ENCODE results near the gene GMDS. TPM values are rescaled to one million over a fixed set of nuclear protein-coding genes. Genes with fewer than 3 reads are reported as not detected.

The GMDS gene
- total and polyA plus RNA-seq, 2 donors (not counting 1 experiment from before 2014, with no cell fraction given), result 11.5 to 16.4 TPM

GRCh38 chr6:2111162-2111677 lies 134.2 kb downstream of the GMDS start:
- ATAC-seq (ENCODE audit: low read depth) (no peak), DNase-seq (no peak)
- no peak overlapping the region for H3K4me3 Mint-ChIP-seq
- no peaks in the 10 kb centered on the region for H3K27me3 Mint-ChIP-seq
- Histone ChIP-seq H2AFZ (ENCODE audit: insufficient read depth, low read depth, low read length, poor library complexity, severe bottlenecking) (no peak overlapping the region), H3K9ac (ENCODE audit: low read length) (no peak overlapping the region), H3K9me3 (ENCODE audit: control extremely low read depth in 1 of 3, control insufficient read depth in 2 of 3, insufficient read depth in 1 of 3, low read length in 2 of 3) (no peaks in the 10 kb centered on the region), H3K4me3 (ENCODE audit: control extremely low read depth in 1 of 5, extremely low read depth in 1 of 5, insufficient read depth in 1 of 5, low read depth in 2 of 5, low read length in 4 of 5) (no peak overlapping the region), H3K4me2 (replicated peaks; ENCODE audit: low read depth, low read length, poor library complexity, severe bottlenecking) (no peak overlapping the region), H4K20me1 (ENCODE audit: control insufficient read depth, insufficient read depth, low read length, poor library complexity, severe bottlenecking) (no peaks in the 10 kb centered on the region), H3K36me3 (replicated peaks in 1 of 2; ENCODE audit: control extremely low read depth in 1 of 2, control insufficient read depth in 1 of 2, extremely low read depth in 1 of 2, insufficient read depth in 2 of 2, low read length in 1 of 2) (peaks cover 0 to 2% of the 10 kb centered on the region in 2 experiments), H3K79me2 (ENCODE audit: control insufficient read depth, insufficient read depth, low read length) (no peaks in the 10 kb centered on the region), H3K27ac (ENCODE audit: low read length in 2 of 2) (no peak overlapping the region), H3K27me3 (replicated peaks in 1 of 4; ENCODE audit: control extremely low read depth in 1 of 4, control insufficient read depth in 3 of 4, insufficient read depth in 4 of 4, low read length in 3 of 4) (no peaks in the 10 kb centered on the region), H3K4me1 (ENCODE audit: control insufficient read depth in 2 of 2, insufficient read depth in 2 of 2, low read length in 2 of 2) (no peaks in the 10 kb centered on the region)
- no peaks in the 10 kb centered on the region for H3K9me3 Mint-ChIP-seq (ENCODE audit: insufficient read depth)
- no peak for TF ChIP-seq EZH2 (IDR thresholded peaks at IDR 0.05; ENCODE audit: borderline replicate concordance, insufficient read depth, low read depth, low read length, poor library complexity, severe bottlenecking)
- TF ChIP-seq CTCF (IDR thresholded peaks at IDR 0.05), result no peak
- peaks cover 9% of the 10 kb centered on the region for H3K4me1 Mint-ChIP-seq
- ChIA-PET CTCF (no interaction called here), POLR2A (no interaction called here)
- WGBS (ENCODE audit: insufficient coverage), result 33% methylated on average over 1 of the region's 5 CpGs
- H3K27ac Mint-ChIP-seq, result no peak overlapping the region
- intact Hi-C loops (cut with micrococcal nuclease), result no loop called here

- Mint-ChIP-seq H3K4me1 (peaks cover 9% of the 10 kb centered on the region), H3K9me3 (ENCODE audit: insufficient read depth) (no peaks in the 10 kb centered on the region), H3K4me3 (no peak overlapping the region), H3K27me3 (no peaks in the 10 kb centered on the region), H3K27ac (no peak overlapping the region)
- Histone ChIP-seq H2AFZ (ENCODE audit: insufficient read depth, low read depth, low read length, poor library complexity, severe bottlenecking) (no peak overlapping the region), H3K4me1 (ENCODE audit: control insufficient read depth in 2 of 2, insufficient read depth in 2 of 2, low read length in 2 of 2) (no peaks in the 10 kb centered on the region), H3K79me2 (ENCODE audit: control insufficient read depth, insufficient read depth, low read length) (no peaks in the 10 kb centered on the region), H3K27me3 (replicated peaks in 1 of 4; ENCODE audit: control extremely low read depth in 1 of 4, control insufficient read depth in 3 of 4, insufficient read depth in 4 of 4, low read length in 3 of 4) (no peaks in the 10 kb centered on the region), H3K9ac (ENCODE audit: low read length) (no peak overlapping the region), H3K4me3 (ENCODE audit: control extremely low read depth in 1 of 5, extremely low read depth in 1 of 5, insufficient read depth in 1 of 5, low read depth in 2 of 5, low read length in 4 of 5) (no peak overlapping the region), H4K20me1 (ENCODE audit: control insufficient read depth, insufficient read depth, low read length, poor library complexity, severe bottlenecking) (no peaks in the 10 kb centered on the region), H3K4me2 (replicated peaks; ENCODE audit: low read depth, low read length, poor library complexity, severe bottlenecking) (no peak overlapping the region), H3K27ac (ENCODE audit: low read length in 2 of 2) (no peak overlapping the region), H3K36me3 (replicated peaks in 1 of 2; ENCODE audit: control extremely low read depth in 1 of 2, control insufficient read depth in 1 of 2, extremely low read depth in 1 of 2, insufficient read depth in 2 of 2, low read length in 1 of 2) (peaks cover 0 to 2% of the 10 kb centered on the region in 2 experiments), H3K9me3 (ENCODE audit: control extremely low read depth in 1 of 3, control insufficient read depth in 2 of 3, insufficient read depth in 1 of 3, low read length in 2 of 3) (no peaks in the 10 kb centered on the region)
- ATAC-seq (ENCODE audit: low read depth) (no peak), DNase-seq (no peak)
- 69% methylated on average over 3 of the region's 4 CpGs for WGBS (ENCODE audit: insufficient coverage)
- ChIA-PET POLR2A (no interaction called here), CTCF (interaction anchor here (0.7 kb wide), 1 partner anchor 508 kb away, joined by 3 read pairs; no protein-coding TSS in a partner anchor)
- no peak for TF ChIP-seq EZH2 (IDR thresholded peaks at IDR 0.05; ENCODE audit: borderline replicate concordance, insufficient read depth, low read depth, low read length, poor library complexity, severe bottlenecking)
- no peak for TF ChIP-seq CTCF (IDR thresholded peaks at IDR 0.05)
- intact Hi-C loops (cut with micrococcal nuclease), result no loop called here
These were observed 134.9 kb downstream of the GMDS start for GRCh38 chr6:2110504-2110903.
